GM12874 (cell line): ENCODE data around the gene ATP5MC3.

ENCODE experiments used
- TF ChIP-seq, protein P1 (sequence below): IDR thresholded peaks from 2 replicates; pipeline ENCODE4 v1.5.1; 2011; ENCODE audit warnings: low read depth, mild to moderate bottlenecking, control low read depth, low read length, moderate library complexity; ENCODE audit not compliant: insufficient read depth

ATP5MC3 gene

DNA sequence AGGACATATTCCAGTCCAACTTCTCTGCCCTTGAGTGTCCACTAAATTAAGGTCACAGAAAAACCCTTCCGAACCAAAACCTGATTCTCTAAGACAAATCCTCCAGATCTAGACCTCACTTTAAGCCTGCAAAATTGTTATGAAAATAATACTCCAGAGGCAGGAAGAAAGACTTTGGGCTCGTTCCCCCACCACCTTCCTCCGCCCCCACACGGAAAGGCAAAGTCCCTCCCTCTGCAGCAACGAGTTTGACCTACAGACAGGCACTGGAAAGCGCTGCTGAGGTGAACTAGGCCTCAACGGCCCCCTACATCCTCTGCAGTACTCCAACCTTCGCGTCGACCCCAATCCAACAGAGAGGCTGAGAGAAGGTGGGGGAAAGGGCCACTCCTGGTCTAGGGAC, 808 bp downstream of the ATP5MC3 start:
- TF ChIP-seq, protein P1, sequence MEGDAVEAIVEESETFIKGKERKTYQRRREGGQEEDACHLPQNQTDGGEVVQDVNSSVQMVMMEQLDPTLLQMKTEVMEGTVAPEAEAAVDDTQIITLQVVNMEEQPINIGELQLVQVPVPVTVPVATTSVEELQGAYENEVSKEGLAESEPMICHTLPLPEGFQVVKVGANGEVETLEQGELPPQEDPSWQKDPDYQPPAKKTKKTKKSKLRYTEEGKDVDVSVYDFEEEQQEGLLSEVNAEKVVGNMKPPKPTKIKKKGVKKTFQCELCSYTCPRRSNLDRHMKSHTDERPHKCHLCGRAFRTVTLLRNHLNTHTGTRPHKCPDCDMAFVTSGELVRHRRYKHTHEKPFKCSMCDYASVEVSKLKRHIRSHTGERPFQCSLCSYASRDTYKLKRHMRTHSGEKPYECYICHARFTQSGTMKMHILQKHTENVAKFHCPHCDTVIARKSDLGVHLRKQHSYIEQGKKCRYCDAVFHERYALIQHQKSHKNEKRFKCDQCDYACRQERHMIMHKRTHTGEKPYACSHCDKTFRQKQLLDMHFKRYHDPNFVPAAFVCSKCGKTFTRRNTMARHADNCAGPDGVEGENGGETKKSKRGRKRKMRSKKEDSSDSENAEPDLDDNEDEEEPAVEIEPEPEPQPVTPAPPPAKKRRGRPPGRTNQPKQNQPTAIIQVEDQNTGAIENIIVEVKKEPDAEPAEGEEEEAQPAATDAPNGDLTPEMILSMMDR: no peak

DNA sequence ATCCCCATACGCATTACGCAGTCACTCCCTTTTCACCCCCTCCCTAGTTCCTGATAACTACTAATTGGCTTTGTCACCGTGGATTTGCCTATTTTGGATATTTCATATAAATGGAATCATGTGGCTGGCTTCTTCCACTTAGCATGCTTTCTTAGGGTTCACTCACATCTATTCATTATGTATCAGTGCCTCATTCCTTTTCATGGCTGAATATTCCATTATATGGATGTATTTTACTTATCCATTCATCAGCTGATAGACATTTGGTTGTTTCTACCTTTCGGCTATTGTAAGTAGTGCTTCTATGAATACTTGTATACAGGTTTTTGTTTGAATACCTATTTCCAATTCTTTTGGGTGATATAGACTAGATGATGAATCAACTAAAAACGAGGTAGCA, 4.9 kb downstream of the ATP5MC3 start:
- TF ChIP-seq, protein P1: no peak

DNA sequence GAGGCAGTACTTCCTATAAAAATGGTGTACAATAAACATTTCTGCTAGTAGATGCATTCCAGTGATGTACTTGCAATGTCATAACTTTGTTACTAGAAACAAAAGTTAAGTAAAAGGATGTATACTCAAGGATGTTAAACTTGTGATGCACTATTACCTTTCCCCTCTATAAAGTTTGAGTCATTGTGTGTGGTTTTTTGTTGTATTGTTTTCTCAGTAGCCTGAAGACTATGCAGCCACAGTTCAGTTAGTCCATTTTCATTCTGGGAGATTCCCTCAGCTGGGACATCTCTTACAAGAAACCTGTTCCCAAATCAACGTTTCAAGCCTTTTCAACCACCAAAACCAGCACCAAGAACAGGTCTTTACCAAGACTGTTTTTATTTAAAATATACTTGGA, 5.6 kb downstream of the ATP5MC3 start:
- TF ChIP-seq, protein P1: no peak

DNA sequence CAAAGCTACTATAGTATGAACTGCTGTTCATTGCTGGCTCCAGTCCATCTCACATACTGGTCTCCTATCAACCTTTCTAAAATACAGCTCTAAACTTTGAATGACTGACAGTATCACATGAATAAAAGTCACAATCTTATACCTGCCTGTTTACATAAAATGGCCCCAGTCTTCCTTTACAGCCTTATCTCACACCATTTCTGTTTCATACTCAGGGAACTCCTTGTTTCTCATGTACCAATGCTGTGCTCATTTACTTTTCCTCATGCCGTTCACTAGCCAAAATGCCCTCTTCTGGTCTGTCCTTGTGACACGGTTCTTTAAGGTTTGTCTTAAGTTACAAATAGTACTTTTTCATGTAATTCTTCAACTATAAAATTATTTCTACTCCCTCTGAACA, 6.2 kb downstream of the ATP5MC3 start:
- TF ChIP-seq, protein P1: no peak

DNA sequence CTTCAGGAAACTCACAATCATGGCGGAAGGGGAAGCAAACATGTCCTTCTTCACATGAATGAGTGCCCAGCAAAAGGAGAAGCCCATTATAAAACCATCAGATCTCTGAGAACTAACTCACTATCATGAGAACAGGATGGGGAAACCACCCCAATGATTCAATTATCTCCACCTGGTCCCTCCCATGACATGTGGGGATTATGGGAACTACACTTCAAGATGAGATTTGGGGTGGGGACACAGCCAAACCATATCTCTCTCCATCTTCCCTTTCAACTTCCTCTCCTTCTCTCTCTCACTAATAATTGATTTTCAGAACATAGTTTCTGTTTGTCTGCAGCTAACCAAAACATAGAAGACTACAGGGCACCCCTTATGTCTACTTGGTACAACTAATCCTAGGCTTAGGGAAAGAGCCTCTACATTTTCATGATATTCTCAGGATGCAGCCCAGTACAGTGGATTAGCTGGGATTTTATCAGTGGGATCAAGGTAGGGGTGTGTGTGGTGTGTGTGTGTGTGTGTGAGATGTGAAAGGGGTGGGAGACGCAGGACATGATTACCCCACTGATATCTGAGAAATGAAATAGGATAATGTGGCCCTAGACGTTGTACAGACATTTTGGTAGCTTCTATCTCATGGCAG, 10.7 kb downstream of the ATP5MC3 start:
- TF ChIP-seq, protein P1: no peak

DNA sequence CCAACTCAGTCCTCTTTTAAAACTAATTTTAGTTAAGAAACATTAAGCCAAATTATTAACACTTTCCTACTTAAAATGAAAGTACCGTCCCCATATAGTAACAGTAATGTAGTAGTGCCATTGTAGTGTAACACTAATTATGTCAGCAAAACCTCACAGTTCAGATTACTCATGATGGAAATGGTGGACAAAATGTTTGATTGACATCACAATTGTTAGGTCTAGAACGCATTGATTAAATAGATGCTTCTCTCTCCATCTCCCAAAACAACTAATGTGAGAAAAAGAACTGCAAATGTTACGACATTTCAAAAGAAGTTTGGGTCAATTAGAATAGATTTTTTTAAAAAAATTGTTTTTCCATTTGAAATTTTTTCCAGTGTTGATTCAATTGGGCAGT, 12.3 kb downstream of the ATP5MC3 start:
- TF ChIP-seq, protein P1: no peak

DNA sequence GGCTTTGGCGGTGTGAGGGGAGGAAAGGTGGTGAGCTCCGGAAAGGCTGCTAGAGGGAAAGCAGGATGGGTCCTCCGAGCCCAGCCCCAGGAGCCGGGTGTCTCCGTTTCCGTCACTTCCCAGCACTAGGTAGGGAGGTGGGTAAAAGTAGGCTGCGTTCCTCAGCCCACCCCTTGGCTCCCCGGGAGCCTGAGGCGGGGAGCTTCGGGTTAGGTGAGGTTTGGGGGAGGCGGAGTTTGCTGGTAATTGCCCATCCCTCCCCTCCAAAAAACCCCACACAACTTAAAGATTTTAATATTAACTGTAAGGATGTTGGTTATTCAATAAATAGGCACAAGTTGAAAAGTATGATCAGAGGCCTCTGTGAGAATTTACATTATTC, 13.0 kb downstream of the ATP5MC3 start:
- TF ChIP-seq, protein P1: no peak
